ENCODE results near the gene TSPYL4. TPM values are rescaled to one million over a fixed set of nuclear protein-coding genes. Genes with fewer than 3 reads are reported as not detected.

The TSPYL4 gene
- total RNA-seq, 1 experiment from 2014 or later = 5.4 TPM

DNA sequence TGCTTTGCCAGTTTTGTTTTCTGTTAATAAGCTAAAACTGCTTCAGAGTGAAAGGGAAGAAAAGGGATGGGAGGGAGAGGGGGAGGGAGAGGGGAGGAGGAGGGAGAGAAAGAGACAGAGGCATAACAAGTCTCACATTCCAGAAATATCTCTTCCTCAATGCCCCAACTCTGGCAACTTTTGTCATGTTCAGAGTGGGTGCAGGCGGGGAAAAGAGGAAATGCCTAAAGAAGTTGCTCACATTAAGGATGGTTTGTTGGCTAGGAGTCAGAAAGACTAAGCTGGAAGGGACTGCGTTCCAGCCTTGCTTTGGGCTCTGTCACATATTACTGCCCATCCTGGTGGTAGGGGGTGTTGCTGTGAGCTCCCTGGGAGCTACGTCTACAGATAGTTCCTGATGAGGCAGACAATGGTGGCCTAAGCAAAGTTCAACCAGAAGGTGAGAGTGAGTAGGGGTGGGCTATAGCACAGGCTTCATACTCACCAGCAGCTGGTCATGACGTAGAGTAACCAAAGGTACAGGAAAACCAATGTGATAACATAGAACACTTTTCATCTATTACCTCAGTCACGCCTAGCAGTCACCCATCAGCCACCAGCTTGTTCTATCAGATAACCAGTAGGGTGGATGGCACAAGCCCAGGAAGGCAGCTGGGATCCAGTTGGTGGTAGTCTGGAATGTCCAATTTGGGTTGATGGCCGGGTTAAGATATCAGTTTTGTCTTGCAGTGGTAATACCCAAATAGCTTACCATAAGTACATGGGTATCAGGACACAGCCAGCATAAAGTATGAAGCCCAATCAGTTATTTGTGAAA is 2.1 kb downstream of the TSPYL4 start:
- Histone ChIP-seq H2AFZ (ENCODE audit: low read depth, low read length, poor library complexity, severe bottlenecking) (no peak overlapping the region), H3K9me2 (ENCODE audit: insufficient read depth) (no peaks in the 10 kb centered on the region), H3K79me2 (ENCODE audit: insufficient read depth, low read length) (peaks cover 13% of the 10 kb centered on the region; the same call in 1 of the 2 replicates), H3K36me3 (ENCODE audit: control insufficient read depth in 1 of 2, insufficient read depth in 2 of 2, low read length in 2 of 2) (no peaks in the 10 kb centered on the region; a peak in 1 of 4 replicates), H3K4me3 (replicated peaks in 1 of 2; ENCODE audit: low read depth in 1 of 2, low read length in 2 of 2) (no peak overlapping the region), H3K4me2 (ENCODE audit: low read length) (no peak overlapping the region), H3K9ac (ENCODE audit: low read length) (no peak overlapping the region), H4K20me1 (ENCODE audit: insufficient read depth) (no peaks in the 10 kb centered on the region), H3K9me3 (ENCODE audit: control insufficient read depth in 1 of 2, insufficient read depth in 1 of 2, low read depth in 1 of 2, low read length in 2 of 2) (no peaks in the 10 kb centered on the region), H3K27ac (ENCODE audit: low read depth, low read length) (no peak overlapping the region), H3K4me1 (ENCODE audit: control insufficient read depth in 1 of 2, insufficient read depth in 2 of 2, low read length in 2 of 2) (peaks cover 0 to 8% of the 10 kb centered on the region in 2 experiments; a peak in 2 of 4 replicates), H3K27me3 (ENCODE audit: insufficient read depth, low read length) (no peaks in the 10 kb centered on the region)
- TF ChIP-seq, protein P1, sequence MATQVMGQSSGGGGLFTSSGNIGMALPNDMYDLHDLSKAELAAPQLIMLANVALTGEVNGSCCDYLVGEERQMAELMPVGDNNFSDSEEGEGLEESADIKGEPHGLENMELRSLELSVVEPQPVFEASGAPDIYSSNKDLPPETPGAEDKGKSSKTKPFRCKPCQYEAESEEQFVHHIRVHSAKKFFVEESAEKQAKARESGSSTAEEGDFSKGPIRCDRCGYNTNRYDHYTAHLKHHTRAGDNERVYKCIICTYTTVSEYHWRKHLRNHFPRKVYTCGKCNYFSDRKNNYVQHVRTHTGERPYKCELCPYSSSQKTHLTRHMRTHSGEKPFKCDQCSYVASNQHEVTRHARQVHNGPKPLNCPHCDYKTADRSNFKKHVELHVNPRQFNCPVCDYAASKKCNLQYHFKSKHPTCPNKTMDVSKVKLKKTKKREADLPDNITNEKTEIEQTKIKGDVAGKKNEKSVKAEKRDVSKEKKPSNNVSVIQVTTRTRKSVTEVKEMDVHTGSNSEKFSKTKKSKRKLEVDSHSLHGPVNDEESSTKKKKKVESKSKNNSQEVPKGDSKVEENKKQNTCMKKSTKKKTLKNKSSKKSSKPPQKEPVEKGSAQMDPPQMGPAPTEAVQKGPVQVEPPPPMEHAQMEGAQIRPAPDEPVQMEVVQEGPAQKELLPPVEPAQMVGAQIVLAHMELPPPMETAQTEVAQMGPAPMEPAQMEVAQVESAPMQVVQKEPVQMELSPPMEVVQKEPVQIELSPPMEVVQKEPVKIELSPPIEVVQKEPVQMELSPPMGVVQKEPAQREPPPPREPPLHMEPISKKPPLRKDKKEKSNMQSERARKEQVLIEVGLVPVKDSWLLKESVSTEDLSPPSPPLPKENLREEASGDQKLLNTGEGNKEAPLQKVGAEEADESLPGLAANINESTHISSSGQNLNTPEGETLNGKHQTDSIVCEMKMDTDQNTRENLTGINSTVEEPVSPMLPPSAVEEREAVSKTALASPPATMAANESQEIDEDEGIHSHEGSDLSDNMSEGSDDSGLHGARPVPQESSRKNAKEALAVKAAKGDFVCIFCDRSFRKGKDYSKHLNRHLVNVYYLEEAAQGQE (IDR thresholded peaks at IDR 0.05; ENCODE audit: low read depth) = no peak
- TF ChIP-seq, protein P2, sequence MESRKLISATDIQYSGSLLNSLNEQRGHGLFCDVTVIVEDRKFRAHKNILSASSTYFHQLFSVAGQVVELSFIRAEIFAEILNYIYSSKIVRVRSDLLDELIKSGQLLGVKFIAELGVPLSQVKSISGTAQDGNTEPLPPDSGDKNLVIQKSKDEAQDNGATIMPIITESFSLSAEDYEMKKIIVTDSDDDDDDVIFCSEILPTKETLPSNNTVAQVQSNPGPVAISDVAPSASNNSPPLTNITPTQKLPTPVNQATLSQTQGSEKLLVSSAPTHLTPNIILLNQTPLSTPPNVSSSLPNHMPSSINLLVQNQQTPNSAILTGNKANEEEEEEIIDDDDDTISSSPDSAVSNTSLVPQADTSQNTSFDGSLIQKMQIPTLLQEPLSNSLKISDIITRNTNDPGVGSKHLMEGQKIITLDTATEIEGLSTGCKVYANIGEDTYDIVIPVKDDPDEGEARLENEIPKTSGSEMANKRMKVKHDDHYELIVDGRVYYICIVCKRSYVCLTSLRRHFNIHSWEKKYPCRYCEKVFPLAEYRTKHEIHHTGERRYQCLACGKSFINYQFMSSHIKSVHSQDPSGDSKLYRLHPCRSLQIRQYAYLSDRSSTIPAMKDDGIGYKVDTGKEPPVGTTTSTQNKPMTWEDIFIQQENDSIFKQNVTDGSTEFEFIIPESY (IDR thresholded peaks at IDR 0.05; ENCODE audit: extremely low read depth, insufficient replicate concordance, low read length) = no peak
- TF ChIP-seq SIN3A (IDR thresholded peaks at IDR 0.05; ENCODE audit: low read depth) = no peak
- no peak for TF ChIP-seq POLR2AphosphoS5 (IDR thresholded peaks at IDR 0.05; ENCODE audit: low read depth, low read length)
- TF ChIP-seq ZFX (IDR thresholded peaks at IDR 0.05) = no peak
- TF ChIP-seq RAD21 (IDR thresholded peaks at IDR 0.05; ENCODE audit: low read depth) = no peak
- TF ChIP-seq JUND (IDR thresholded peaks at IDR 0.05) = no peak
- TF ChIP-seq, protein P3, sequence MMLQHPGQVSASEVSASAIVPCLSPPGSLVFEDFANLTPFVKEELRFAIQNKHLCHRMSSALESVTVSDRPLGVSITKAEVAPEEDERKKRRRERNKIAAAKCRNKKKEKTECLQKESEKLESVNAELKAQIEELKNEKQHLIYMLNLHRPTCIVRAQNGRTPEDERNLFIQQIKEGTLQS (IDR thresholded peaks at IDR 0.05) = no peak
- no peak for TF ChIP-seq FOSL1 (IDR thresholded peaks at IDR 0.05; ENCODE audit: low read depth)
- TF ChIP-seq POLR2A (IDR thresholded peaks at IDR 0.05; ENCODE audit: borderline replicate concordance, extremely low read depth, insufficient read depth, insufficient read length) = no peak
- TF ChIP-seq EZH2 (IDR thresholded peaks at IDR 0.05) = no peak
- TF ChIP-seq CEBPB (IDR thresholded peaks at IDR 0.05; ENCODE audit: low read depth) = no peak
- no peak for TF ChIP-seq SP1 (IDR thresholded peaks at IDR 0.05; ENCODE audit: low read depth)
- TF ChIP-seq CBX3 (IDR thresholded peaks at IDR 0.05; ENCODE audit: low read depth) = no peak
- TF ChIP-seq ELF1 (IDR thresholded peaks at IDR 0.05; ENCODE audit: borderline replicate concordance, low read depth) = no peak
- DNase-seq (ENCODE audit: low read depth, low spot score) (no peak), ATAC-seq (no peak)
- BruUV-seq (replicated peaks) = no TSS peak
- intact Hi-C loops (cut with micrococcal nuclease) = no loop called here
- ChIA-PET POLR2A (no interaction called here), RAD21 (ENCODE audit: low non-redundant PET in 1 of 2, low total read pairs in 2 of 2, uncharacterized antibody in 2 of 2, unreplicated experiment in 2 of 2) (no interaction called here), CTCF (no interaction called here)

All from HCT116 (cell line).